Liver (tissue), 9 donors: Measurements from ENCODE around the gene IFI16. TPM values are rescaled to one million over a fixed set of nuclear protein-coding genes. Genes with fewer than 3 reads are reported as not detected.
"Not testable (repeated sequence)": the region's sequence is repeated elsewhere in the genome, so short reads cannot be mapped to it uniquely, and the experiment has no call there.

Experiments
- DNase-seq: peaks from one replicate; pipeline ENCODE4 v3.0.0-alpha.2; 2017; ENCODE audit warnings: low spot score
- H3K27ac ChIP-seq, 2 donors: one replicate each; pipeline ENCODE4 v1.7.0; 2013; ENCODE audit warnings: inconsistent platforms in 2 of 2, low read length in 2 of 2, control low read depth in 1 of 2, low read depth in 1 of 2, mild to moderate bottlenecking in 1 of 2
- H3K27me3 ChIP-seq, 4 donors: one replicate each; pipeline versions ENCODE4 v1.6.1 to v1.7.0; 2013; ENCODE audit warnings: low read length in 3 of 4, inconsistent platforms in 1 of 4, mild to moderate bottlenecking in 1 of 4, moderate library complexity in 1 of 4; ENCODE audit not compliant: control insufficient read depth in 4 of 4, insufficient read depth in 4 of 4
- H3K36me3 ChIP-seq, 4 donors: one replicate each; pipeline versions ENCODE4 v1.6.1 to v1.7.0; 2013; ENCODE audit warnings: low read length in 3 of 4, mild to moderate bottlenecking in 3 of 4, low read depth in 1 of 4, moderate library complexity in 1 of 4; ENCODE audit not compliant: control insufficient read depth in 4 of 4, insufficient read depth in 3 of 4
- H3K4me1 ChIP-seq, 4 donors: one replicate each; pipeline versions ENCODE4 v1.6.1 to v1.7.0; 2013; ENCODE audit warnings: low read length in 3 of 4, mild to moderate bottlenecking in 3 of 4, moderate library complexity in 1 of 4; ENCODE audit not compliant: control insufficient read depth in 4 of 4, insufficient read depth in 4 of 4
- H3K4me3 ChIP-seq, 3 donors: one replicate each; pipeline versions ENCODE4 v1.6.1 to v1.7.0; 2013; ENCODE audit warnings: low read length in 3 of 3, control low read depth in 1 of 3, low read depth in 1 of 3, mild to moderate bottlenecking in 1 of 3
- H3K9ac ChIP-seq, 2 donors: one replicate each; pipeline ENCODE4 v1.7.0; 2013; ENCODE audit warnings: low read length in 2 of 2, mild to moderate bottlenecking in 2 of 2, moderate library complexity in 2 of 2, control low read depth in 1 of 2, low read depth in 1 of 2
- H3K9me3 ChIP-seq, 4 donors: one replicate each; pipeline versions ENCODE4 v1.6.1 to v1.7.0; 2013; ENCODE audit warnings: low read length in 3 of 4; ENCODE audit not compliant: control insufficient read depth in 4 of 4
- CTCF ChIP-seq: fragments of 150-350 bp; IDR thresholded peaks from 2 replicates; pipeline ENCODE4 v1.5.1; 2017; ENCODE audit warnings: improper control_type of control experiment, low read depth, low read length; ENCODE audit not compliant: missing input control
- EGR1 ChIP-seq, 2 donors: IDR thresholded peaks; 2 replicates each; pipeline ENCODE4 v1.6.1; 2016 to 2018; ENCODE audit warnings: antibody characterized with exemption in 2 of 2, low read depth in 2 of 2
- FOXA1 ChIP-seq: IDR thresholded peaks from 2 replicates; pipeline ENCODE4 v1.6.1; 2016; ENCODE audit warnings: antibody characterized with exemption
- HNF4A ChIP-seq, 2 donors: conservative IDR thresholded peaks; 2 replicates each; pipeline ENCODE4 v1.6.1; 2016; ENCODE audit warnings: antibody characterized with exemption in 2 of 2, mild to moderate bottlenecking in 2 of 2
- HNF4G ChIP-seq: IDR thresholded peaks from 2 replicates; pipeline ENCODE4 v1.6.1; 2016; ENCODE audit warnings: antibody characterized with exemption
- JUND ChIP-seq, 2 donors: IDR thresholded peaks; 2 replicates each; pipeline ENCODE4 v1.6.1; 2016; ENCODE audit warnings: antibody characterized with exemption in 2 of 2
- MAX ChIP-seq: IDR thresholded peaks from 2 replicates; pipeline ENCODE4 v1.6.1; 2016; ENCODE audit warnings: antibody characterized with exemption
- NR2F2 ChIP-seq: IDR thresholded peaks from 2 replicates; pipeline ENCODE4 v1.6.1; 2016; ENCODE audit warnings: antibody characterized with exemption
- RXRA ChIP-seq, 2 donors: IDR thresholded peaks; 2 replicates each; pipeline ENCODE4 v1.6.1; 2017 to 2018; ENCODE audit warnings: antibody characterized with exemption in 2 of 2, mild to moderate bottlenecking in 1 of 2
- SP1 ChIP-seq: IDR thresholded peaks from 2 replicates; pipeline ENCODE4 v1.6.1; 2018; ENCODE audit warnings: antibody characterized with exemption, mild to moderate bottlenecking
- TAF1 ChIP-seq: conservative IDR thresholded peaks from 2 replicates; pipeline ENCODE4 v1.6.1; 2016; ENCODE audit warnings: antibody characterized with exemption, mild to moderate bottlenecking
- ZBTB33 ChIP-seq: IDR thresholded peaks from 2 replicates; pipeline ENCODE4 v1.6.1; 2016; ENCODE audit warnings: antibody characterized with exemption
- WGBS: extraction: QIAGEN DNeasy Blood & Tissue Kit; methylation state at CpG from one replicate; pipeline ENCODE4 v1.1.7; 2013; 5-methylcytosine and 5-hydroxymethylcytosine counted together
- polyA plus RNA-seq, 2 donors: library from polyadenylated mRNA; stranded (reverse) in 1 of 2; unstranded in 1 of 2; fragments of 200-250 nt in 1 of 2; fragments of >200 nt in 1 of 2; fragmentation: Nextera tagmentation in 1 of 2; extraction: Ambion mirVana in 1 of 2; gene quantifications; one replicate each; pipeline versions ENCODE4 v1.2.1 to v1.2.3, GENCODE V29; 2013 to 2015
- total RNA-seq, 2 donors: library from RNA; depleted of rRNA; stranded (reverse); fragments of >200 nt; gene quantifications; one replicate each; pipeline ENCODE4 v1.2.3, GENCODE V29; 2014
- TF ChIP-seq, protein P1 (sequence below): IDR thresholded peaks from 2 replicates; pipeline ENCODE4 v1.6.1; 2016; ENCODE audit warnings: antibody characterized with exemption, mild to moderate bottlenecking
- donor health status: healthy.
- donor health status: healthy.
- donor health status: healthy.
- donor health status: healthy.
- donor health status: healthy.

The IFI16 gene
- total and polyA plus RNA-seq, 4 donors, result 7.9 to 10.3 (median 9.0) TPM

DNA sequence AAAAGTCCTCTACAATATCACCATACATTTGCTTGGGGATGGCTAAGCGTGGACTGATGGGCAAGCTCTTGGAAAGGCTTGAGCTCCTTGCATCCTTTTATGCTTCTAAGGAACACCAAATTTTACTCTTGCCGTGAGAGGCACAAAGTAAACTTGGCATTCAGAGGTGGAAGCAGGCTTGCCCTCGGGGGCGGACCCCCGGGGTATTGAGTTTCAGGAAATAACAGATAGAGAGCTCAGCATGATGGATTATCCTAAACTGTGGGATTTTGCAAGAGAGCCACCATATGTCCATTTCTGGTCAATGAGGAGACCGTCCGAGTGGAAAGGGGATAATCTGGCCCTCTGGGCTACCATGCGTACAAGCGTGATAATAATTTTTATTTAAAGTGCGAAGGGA, 14.0 kb downstream of the IFI16 start:
- Histone ChIP-seq H3K27me3 (peaks cover 0 to 2% (median 0%) of the 10 kb centered on the region in 4 donors), H3K9me3 (no peaks in the 10 kb centered on the region), H3K4me3 (no peak overlapping the region), H3K36me3 (peaks cover 0 to 11% (median 1%) of the 10 kb centered on the region in 4 donors), H3K9ac (no peak overlapping the region), H3K27ac (no peak overlapping the region), H3K4me1 (no peaks in the 10 kb centered on the region)
- no peak for DNase-seq
- WGBS, result 80% methylated on average over 10 of the region's 10 CpGs
- TF ChIP-seq MAX (no peak), JUND (IDR thresholded peaks at IDR 0.05) (no peak), HNF4G (no peak), FOXA1 (no peak), TAF1 (no peak)

DNA sequence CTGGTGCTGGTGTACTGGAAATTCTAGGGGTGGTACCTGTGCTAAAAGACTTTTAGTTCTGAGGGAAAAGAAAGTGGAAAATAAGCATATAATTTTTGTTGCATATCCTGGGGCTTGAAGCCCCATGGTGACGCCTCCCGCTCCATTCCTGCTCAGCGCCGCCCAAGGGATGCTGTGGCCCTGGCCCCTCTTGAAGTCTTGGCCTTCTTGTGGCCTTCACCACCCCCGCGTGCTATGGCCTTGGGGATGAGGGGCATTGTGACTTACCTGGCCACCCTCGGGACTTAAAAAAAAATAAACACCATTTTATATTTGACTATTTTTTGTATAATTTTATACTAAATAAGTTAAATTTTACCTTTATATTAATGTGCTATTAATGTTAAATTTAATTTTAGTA, 15.3 kb downstream of the IFI16 start:
- Histone ChIP-seq H3K36me3 (peaks cover 0 to 6% (median 0%) of the 10 kb centered on the region in 4 donors), H3K27ac (no peak overlapping the region), H3K27me3 (peaks cover 0 to 2% (median 0%) of the 10 kb centered on the region in 4 donors), H3K9ac (no peak overlapping the region), H3K4me1 (no peaks in the 10 kb centered on the region), H3K4me3 (no peak overlapping the region), H3K9me3 (no peaks in the 10 kb centered on the region)
- WGBS, result 94% methylated on average over 7 of the region's 7 CpGs
- DNase-seq, result no peak
- TF ChIP-seq HNF4G (no peak), TAF1 (no peak), ZBTB33 (no peak), RXRA (IDR thresholded peaks at IDR 0.05) (no peak), EGR1 (IDR thresholded peaks at IDR 0.05; ENCODE audit: low read depth in 2 of 2) (no peak), CTCF (no peak), HNF4A (conservative IDR thresholded peaks at IDR 0.05) (no peak), JUND (IDR thresholded peaks at IDR 0.05) (no peak), NR2F2 (no peak), SP1 (no peak)
- TF ChIP-seq, protein P1, sequence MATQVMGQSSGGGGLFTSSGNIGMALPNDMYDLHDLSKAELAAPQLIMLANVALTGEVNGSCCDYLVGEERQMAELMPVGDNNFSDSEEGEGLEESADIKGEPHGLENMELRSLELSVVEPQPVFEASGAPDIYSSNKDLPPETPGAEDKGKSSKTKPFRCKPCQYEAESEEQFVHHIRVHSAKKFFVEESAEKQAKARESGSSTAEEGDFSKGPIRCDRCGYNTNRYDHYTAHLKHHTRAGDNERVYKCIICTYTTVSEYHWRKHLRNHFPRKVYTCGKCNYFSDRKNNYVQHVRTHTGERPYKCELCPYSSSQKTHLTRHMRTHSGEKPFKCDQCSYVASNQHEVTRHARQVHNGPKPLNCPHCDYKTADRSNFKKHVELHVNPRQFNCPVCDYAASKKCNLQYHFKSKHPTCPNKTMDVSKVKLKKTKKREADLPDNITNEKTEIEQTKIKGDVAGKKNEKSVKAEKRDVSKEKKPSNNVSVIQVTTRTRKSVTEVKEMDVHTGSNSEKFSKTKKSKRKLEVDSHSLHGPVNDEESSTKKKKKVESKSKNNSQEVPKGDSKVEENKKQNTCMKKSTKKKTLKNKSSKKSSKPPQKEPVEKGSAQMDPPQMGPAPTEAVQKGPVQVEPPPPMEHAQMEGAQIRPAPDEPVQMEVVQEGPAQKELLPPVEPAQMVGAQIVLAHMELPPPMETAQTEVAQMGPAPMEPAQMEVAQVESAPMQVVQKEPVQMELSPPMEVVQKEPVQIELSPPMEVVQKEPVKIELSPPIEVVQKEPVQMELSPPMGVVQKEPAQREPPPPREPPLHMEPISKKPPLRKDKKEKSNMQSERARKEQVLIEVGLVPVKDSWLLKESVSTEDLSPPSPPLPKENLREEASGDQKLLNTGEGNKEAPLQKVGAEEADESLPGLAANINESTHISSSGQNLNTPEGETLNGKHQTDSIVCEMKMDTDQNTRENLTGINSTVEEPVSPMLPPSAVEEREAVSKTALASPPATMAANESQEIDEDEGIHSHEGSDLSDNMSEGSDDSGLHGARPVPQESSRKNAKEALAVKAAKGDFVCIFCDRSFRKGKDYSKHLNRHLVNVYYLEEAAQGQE, result no peak

GRCh38 chr1:159026841-159027240, 17.1 kb downstream of the IFI16 start:
- DNase-seq, H3K27me3 ChIP-seq, H3K4me3 ChIP-seq, H3K9ac ChIP-seq, H3K27ac ChIP-seq, H3K9me3 ChIP-seq, H3K4me1 ChIP-seq, H3K36me3 ChIP-seq: not testable (repeated sequence)
- 71% methylated on average over 2 of the region's 2 CpGs for WGBS
